ENCODE data around the gene CHIT1. TPM values are rescaled to one million over a fixed set of nuclear protein-coding genes. Genes with fewer than 3 reads are reported as not detected.

Gene CHIT1
- total RNA-seq, 1 donor: under 0.01 TPM

GRCh38 chr1:203181586-203182386 is 47.7 kb downstream of the CHIT1 start:
- no peak overlapping the region for H3K4me2 ChIP-seq (ENCODE audit: insufficient read depth, low read length)
- peak; percentile 48 for DNase-seq (ENCODE audit: insufficient read length, low spot score, missing footprints)
- no peak overlapping the region for H3K4me3 ChIP-seq (ENCODE audit: insufficient read depth, low read length)
- H4K20me1 ChIP-seq (ENCODE audit: insufficient read depth, low read length): no peaks in the 10 kb centered on the region
- H3K9me3 ChIP-seq (ENCODE audit: low read depth, low read length): no peaks in the 10 kb centered on the region
- no peaks in the 10 kb centered on the region for H3K79me2 ChIP-seq (ENCODE audit: insufficient read depth, low read length)
- no peak for TF ChIP-seq CTCF (IDR thresholded peaks at IDR 0.05; ENCODE audit: extremely low read depth, low read depth, low read length)
- H3K4me1 ChIP-seq (ENCODE audit: insufficient read depth, low read length): peaks cover 22% of the 10 kb centered on the region
- no peaks in the 10 kb centered on the region for H3K27me3 ChIP-seq (ENCODE audit: insufficient read depth, low read length)
- H3K36me3 ChIP-seq (ENCODE audit: insufficient read depth, low read length): no peaks in the 10 kb centered on the region
- H2AFZ ChIP-seq (ENCODE audit: low read length): no peak overlapping the region
- no peak overlapping the region for H3K27ac ChIP-seq (ENCODE audit: low read depth, low read length)

GRCh38 chr1:203180611-203181330 is 48.7 kb downstream of the CHIT1 start:
- no peak overlapping the region for H3K27ac ChIP-seq (ENCODE audit: low read depth, low read length)
- TF ChIP-seq CTCF (IDR thresholded peaks at IDR 0.05; ENCODE audit: extremely low read depth, low read depth, low read length): no peak
- no peak overlapping the region for H2AFZ ChIP-seq (ENCODE audit: low read length)
- no peaks in the 10 kb centered on the region for H4K20me1 ChIP-seq (ENCODE audit: insufficient read depth, low read length)
- H3K9me3 ChIP-seq (ENCODE audit: low read depth, low read length): no peaks in the 10 kb centered on the region
- no peak overlapping the region for H3K4me2 ChIP-seq (ENCODE audit: insufficient read depth, low read length)
- no peak overlapping the region for H3K4me3 ChIP-seq (ENCODE audit: insufficient read depth, low read length)
- no peaks in the 10 kb centered on the region for H3K79me2 ChIP-seq (ENCODE audit: insufficient read depth, low read length)
- DNase-seq (ENCODE audit: insufficient read length, low spot score, missing footprints): peak; percentile 52
- H3K36me3 ChIP-seq (ENCODE audit: insufficient read depth, low read length): no peaks in the 10 kb centered on the region
- H3K27me3 ChIP-seq (ENCODE audit: insufficient read depth, low read length): no peaks in the 10 kb centered on the region
- peaks cover 28% of the 10 kb centered on the region for H3K4me1 ChIP-seq (ENCODE audit: insufficient read depth, low read length)

GRCh38 chr1:203179667-203180005 is 49.8 kb downstream of the CHIT1 start:
- no peak for DNase-seq (ENCODE audit: insufficient read length, low spot score, missing footprints)
- Histone ChIP-seq H3K4me3 (ENCODE audit: insufficient read depth, low read length) (no peak overlapping the region), H2AFZ (ENCODE audit: low read length) (no peak overlapping the region), H3K27me3 (ENCODE audit: insufficient read depth, low read length) (no peaks in the 10 kb centered on the region), H3K36me3 (ENCODE audit: insufficient read depth, low read length) (no peaks in the 10 kb centered on the region), H3K27ac (ENCODE audit: low read depth, low read length) (no peak overlapping the region), H4K20me1 (ENCODE audit: insufficient read depth, low read length) (no peaks in the 10 kb centered on the region), H3K4me2 (ENCODE audit: insufficient read depth, low read length) (no peak overlapping the region), H3K9me3 (ENCODE audit: low read depth, low read length) (no peaks in the 10 kb centered on the region), H3K79me2 (ENCODE audit: insufficient read depth, low read length) (no peaks in the 10 kb centered on the region), H3K4me1 (ENCODE audit: insufficient read depth, low read length) (peaks cover 36% of the 10 kb centered on the region)
- TF ChIP-seq CTCF (IDR thresholded peaks at IDR 0.05; ENCODE audit: extremely low read depth, low read depth, low read length): no peak

Measured in osteoblast (primary cell).